ENCODE measurements around the gene SDC4.
A peak's percentile ranks its signal among the peaks of the same experiment; 100 is the strongest.

GRCh38 chr20:45308117-45308778, 40.0 kb downstream of the SDC4 start, which contains the start of gene MATN4:
- TF ChIP-seq, protein P1, sequence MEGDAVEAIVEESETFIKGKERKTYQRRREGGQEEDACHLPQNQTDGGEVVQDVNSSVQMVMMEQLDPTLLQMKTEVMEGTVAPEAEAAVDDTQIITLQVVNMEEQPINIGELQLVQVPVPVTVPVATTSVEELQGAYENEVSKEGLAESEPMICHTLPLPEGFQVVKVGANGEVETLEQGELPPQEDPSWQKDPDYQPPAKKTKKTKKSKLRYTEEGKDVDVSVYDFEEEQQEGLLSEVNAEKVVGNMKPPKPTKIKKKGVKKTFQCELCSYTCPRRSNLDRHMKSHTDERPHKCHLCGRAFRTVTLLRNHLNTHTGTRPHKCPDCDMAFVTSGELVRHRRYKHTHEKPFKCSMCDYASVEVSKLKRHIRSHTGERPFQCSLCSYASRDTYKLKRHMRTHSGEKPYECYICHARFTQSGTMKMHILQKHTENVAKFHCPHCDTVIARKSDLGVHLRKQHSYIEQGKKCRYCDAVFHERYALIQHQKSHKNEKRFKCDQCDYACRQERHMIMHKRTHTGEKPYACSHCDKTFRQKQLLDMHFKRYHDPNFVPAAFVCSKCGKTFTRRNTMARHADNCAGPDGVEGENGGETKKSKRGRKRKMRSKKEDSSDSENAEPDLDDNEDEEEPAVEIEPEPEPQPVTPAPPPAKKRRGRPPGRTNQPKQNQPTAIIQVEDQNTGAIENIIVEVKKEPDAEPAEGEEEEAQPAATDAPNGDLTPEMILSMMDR (IDR thresholded peaks at IDR 0.05), result peak in 3 of 5 experiments; percentile 7 to 51 (median 29)
- no peak for TF ChIP-seq POLR2A (IDR thresholded peaks at IDR 0.05)
